Liver (tissue), 9 donors: ENCODE results near the gene LKAAEAR1. TPM values are rescaled to one million over a fixed set of nuclear protein-coding genes. Genes with fewer than 3 reads are reported as not detected.
A peak's percentile ranks its signal among the peaks of the same experiment; 100 is the strongest.

Experiments
- DNase-seq: peaks from one replicate; pipeline ENCODE4 v3.0.0-alpha.2; 2017; ENCODE audit warnings: low spot score
- H3K27ac ChIP-seq, 2 donors: one replicate each; pipeline ENCODE4 v1.7.0; 2013; ENCODE audit warnings: inconsistent platforms in 2 of 2, low read length in 2 of 2, control low read depth in 1 of 2, low read depth in 1 of 2, mild to moderate bottlenecking in 1 of 2
- H3K27me3 ChIP-seq, 4 donors: one replicate each; pipeline versions ENCODE4 v1.6.1 to v1.7.0; 2013; ENCODE audit warnings: low read length in 3 of 4, inconsistent platforms in 1 of 4, mild to moderate bottlenecking in 1 of 4, moderate library complexity in 1 of 4; ENCODE audit not compliant: control insufficient read depth in 4 of 4, insufficient read depth in 4 of 4
- H3K36me3 ChIP-seq, 4 donors: one replicate each; pipeline versions ENCODE4 v1.6.1 to v1.7.0; 2013; ENCODE audit warnings: low read length in 3 of 4, mild to moderate bottlenecking in 3 of 4, low read depth in 1 of 4, moderate library complexity in 1 of 4; ENCODE audit not compliant: control insufficient read depth in 4 of 4, insufficient read depth in 3 of 4
- H3K4me1 ChIP-seq, 4 donors: one replicate each; pipeline versions ENCODE4 v1.6.1 to v1.7.0; 2013; ENCODE audit warnings: low read length in 3 of 4, mild to moderate bottlenecking in 3 of 4, moderate library complexity in 1 of 4; ENCODE audit not compliant: control insufficient read depth in 4 of 4, insufficient read depth in 4 of 4
- H3K4me3 ChIP-seq, 3 donors: one replicate each; pipeline versions ENCODE4 v1.6.1 to v1.7.0; 2013; ENCODE audit warnings: low read length in 3 of 3, control low read depth in 1 of 3, low read depth in 1 of 3, mild to moderate bottlenecking in 1 of 3
- H3K9ac ChIP-seq, 2 donors: one replicate each; pipeline ENCODE4 v1.7.0; 2013; ENCODE audit warnings: low read length in 2 of 2, mild to moderate bottlenecking in 2 of 2, moderate library complexity in 2 of 2, control low read depth in 1 of 2, low read depth in 1 of 2
- H3K9me3 ChIP-seq, 4 donors: one replicate each; pipeline versions ENCODE4 v1.6.1 to v1.7.0; 2013; ENCODE audit warnings: low read length in 3 of 4; ENCODE audit not compliant: control insufficient read depth in 4 of 4
- EGR1 ChIP-seq, 2 donors: IDR thresholded peaks; 2 replicates each; pipeline ENCODE4 v1.6.1; 2016 to 2018; ENCODE audit warnings: antibody characterized with exemption in 2 of 2, low read depth in 2 of 2
- FOXA1 ChIP-seq: IDR thresholded peaks from 2 replicates; pipeline ENCODE4 v1.6.1; 2016; ENCODE audit warnings: antibody characterized with exemption
- FOXA2 ChIP-seq: IDR thresholded peaks from 2 replicates; pipeline ENCODE4 v1.6.1; 2016; ENCODE audit warnings: antibody characterized with exemption
- GABPA ChIP-seq, 2 donors: IDR thresholded peaks in 1 of 2; conservative IDR thresholded peaks in 1 of 2; 2 replicates each; pipeline ENCODE4 v1.6.1; 2016; ENCODE audit warnings: antibody characterized with exemption in 2 of 2, mild to moderate bottlenecking in 1 of 2, moderate library complexity in 1 of 2
- HNF4A ChIP-seq, 2 donors: conservative IDR thresholded peaks; 2 replicates each; pipeline ENCODE4 v1.6.1; 2016; ENCODE audit warnings: antibody characterized with exemption in 2 of 2, mild to moderate bottlenecking in 2 of 2
- JUND ChIP-seq, 2 donors: IDR thresholded peaks; 2 replicates each; pipeline ENCODE4 v1.6.1; 2016; ENCODE audit warnings: antibody characterized with exemption in 2 of 2
- RAD21 ChIP-seq, 2 donors: IDR thresholded peaks; 2 replicates each; pipeline ENCODE4 v1.6.1; 2016; ENCODE audit warnings: antibody characterized with exemption in 2 of 2, mild to moderate bottlenecking in 2 of 2
- RXRA ChIP-seq, 2 donors: IDR thresholded peaks; 2 replicates each; pipeline ENCODE4 v1.6.1; 2017 to 2018; ENCODE audit warnings: antibody characterized with exemption in 2 of 2, mild to moderate bottlenecking in 1 of 2
- SP1 ChIP-seq: IDR thresholded peaks from 2 replicates; pipeline ENCODE4 v1.6.1; 2018; ENCODE audit warnings: antibody characterized with exemption, mild to moderate bottlenecking
- TAF1 ChIP-seq: conservative IDR thresholded peaks from 2 replicates; pipeline ENCODE4 v1.6.1; 2016; ENCODE audit warnings: antibody characterized with exemption, mild to moderate bottlenecking
- YY1 ChIP-seq: IDR thresholded peaks from 2 replicates; pipeline ENCODE4 v1.6.1; 2016; ENCODE audit warnings: antibody characterized with exemption, mild to moderate bottlenecking
- WGBS: extraction: QIAGEN DNeasy Blood & Tissue Kit; methylation state at CpG from one replicate; pipeline ENCODE4 v1.1.7; 2013; 5-methylcytosine and 5-hydroxymethylcytosine counted together
- polyA plus RNA-seq, 2 donors: library from polyadenylated mRNA; stranded (reverse) in 1 of 2; unstranded in 1 of 2; fragments of 200-250 nt in 1 of 2; fragments of >200 nt in 1 of 2; fragmentation: Nextera tagmentation in 1 of 2; extraction: Ambion mirVana in 1 of 2; gene quantifications; one replicate each; pipeline versions ENCODE4 v1.2.1 to v1.2.3, GENCODE V29; 2013 to 2015
- total RNA-seq, 2 donors: library from RNA; depleted of rRNA; stranded (reverse); fragments of >200 nt; gene quantifications; one replicate each; pipeline ENCODE4 v1.2.3, GENCODE V29; 2014
- TF ChIP-seq, protein P1 (sequence below): IDR thresholded peaks from 2 replicates; pipeline ENCODE4 v1.6.1; 2016; ENCODE audit warnings: antibody characterized with exemption, mild to moderate bottlenecking
- TF ChIP-seq, protein P2 (sequence below): IDR thresholded peaks from 2 replicates; pipeline ENCODE4 v1.6.1; 2016; ENCODE audit warnings: antibody characterized with exemption
- TF ChIP-seq, protein P3 (sequence below): IDR thresholded peaks from 2 replicates; pipeline ENCODE4 v1.6.1; 2016; ENCODE audit warnings: antibody characterized with exemption
- TF ChIP-seq, protein P4 (sequence below): IDR thresholded peaks from 2 replicates; pipeline ENCODE4 v1.6.1; 2016; ENCODE audit warnings: antibody characterized with exemption
- TF ChIP-seq, protein P5 (sequence below): fragments of 150-350 bp; IDR thresholded peaks from 2 replicates; pipeline ENCODE4 v1.5.1; 2017; ENCODE audit warnings: improper control_type of control experiment, low read depth, low read length; ENCODE audit not compliant: missing input control
- donor health status: healthy.
- donor health status: healthy.
- donor health status: healthy.
- donor health status: healthy.
- donor health status: healthy.

The LKAAEAR1 gene
- total and polyA plus RNA-seq, 4 donors, result 0.08 TPM; not detected in 3

DNA sequence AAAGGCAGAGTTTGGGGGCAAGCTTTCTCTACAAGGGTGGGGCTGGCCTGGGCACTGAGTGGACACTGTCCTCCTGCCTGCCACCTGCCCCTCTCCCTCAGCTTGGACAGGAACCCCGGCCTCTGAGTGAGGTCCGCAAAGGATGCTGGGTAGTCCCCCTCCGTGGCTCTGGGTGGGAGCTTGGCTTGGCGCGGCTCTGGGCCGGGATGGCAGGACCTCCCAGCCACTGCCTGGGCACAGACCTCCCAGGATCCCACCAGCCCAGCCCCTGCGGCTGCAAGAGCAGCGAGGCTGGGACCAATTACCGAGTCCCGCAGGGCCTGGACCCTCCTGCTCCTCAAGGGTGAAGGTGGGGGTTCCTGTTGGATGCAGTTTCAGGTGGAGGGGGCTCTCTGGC lies 31.9 kb downstream of the LKAAEAR1 start:
- H3K27ac ChIP-seq, result peak overlapping the region; percentile 9 to 54
- no peaks in the 10 kb centered on the region for H3K9me3 ChIP-seq
- TF ChIP-seq, protein P1, sequence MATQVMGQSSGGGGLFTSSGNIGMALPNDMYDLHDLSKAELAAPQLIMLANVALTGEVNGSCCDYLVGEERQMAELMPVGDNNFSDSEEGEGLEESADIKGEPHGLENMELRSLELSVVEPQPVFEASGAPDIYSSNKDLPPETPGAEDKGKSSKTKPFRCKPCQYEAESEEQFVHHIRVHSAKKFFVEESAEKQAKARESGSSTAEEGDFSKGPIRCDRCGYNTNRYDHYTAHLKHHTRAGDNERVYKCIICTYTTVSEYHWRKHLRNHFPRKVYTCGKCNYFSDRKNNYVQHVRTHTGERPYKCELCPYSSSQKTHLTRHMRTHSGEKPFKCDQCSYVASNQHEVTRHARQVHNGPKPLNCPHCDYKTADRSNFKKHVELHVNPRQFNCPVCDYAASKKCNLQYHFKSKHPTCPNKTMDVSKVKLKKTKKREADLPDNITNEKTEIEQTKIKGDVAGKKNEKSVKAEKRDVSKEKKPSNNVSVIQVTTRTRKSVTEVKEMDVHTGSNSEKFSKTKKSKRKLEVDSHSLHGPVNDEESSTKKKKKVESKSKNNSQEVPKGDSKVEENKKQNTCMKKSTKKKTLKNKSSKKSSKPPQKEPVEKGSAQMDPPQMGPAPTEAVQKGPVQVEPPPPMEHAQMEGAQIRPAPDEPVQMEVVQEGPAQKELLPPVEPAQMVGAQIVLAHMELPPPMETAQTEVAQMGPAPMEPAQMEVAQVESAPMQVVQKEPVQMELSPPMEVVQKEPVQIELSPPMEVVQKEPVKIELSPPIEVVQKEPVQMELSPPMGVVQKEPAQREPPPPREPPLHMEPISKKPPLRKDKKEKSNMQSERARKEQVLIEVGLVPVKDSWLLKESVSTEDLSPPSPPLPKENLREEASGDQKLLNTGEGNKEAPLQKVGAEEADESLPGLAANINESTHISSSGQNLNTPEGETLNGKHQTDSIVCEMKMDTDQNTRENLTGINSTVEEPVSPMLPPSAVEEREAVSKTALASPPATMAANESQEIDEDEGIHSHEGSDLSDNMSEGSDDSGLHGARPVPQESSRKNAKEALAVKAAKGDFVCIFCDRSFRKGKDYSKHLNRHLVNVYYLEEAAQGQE, result no peak
- TF ChIP-seq, protein P2, sequence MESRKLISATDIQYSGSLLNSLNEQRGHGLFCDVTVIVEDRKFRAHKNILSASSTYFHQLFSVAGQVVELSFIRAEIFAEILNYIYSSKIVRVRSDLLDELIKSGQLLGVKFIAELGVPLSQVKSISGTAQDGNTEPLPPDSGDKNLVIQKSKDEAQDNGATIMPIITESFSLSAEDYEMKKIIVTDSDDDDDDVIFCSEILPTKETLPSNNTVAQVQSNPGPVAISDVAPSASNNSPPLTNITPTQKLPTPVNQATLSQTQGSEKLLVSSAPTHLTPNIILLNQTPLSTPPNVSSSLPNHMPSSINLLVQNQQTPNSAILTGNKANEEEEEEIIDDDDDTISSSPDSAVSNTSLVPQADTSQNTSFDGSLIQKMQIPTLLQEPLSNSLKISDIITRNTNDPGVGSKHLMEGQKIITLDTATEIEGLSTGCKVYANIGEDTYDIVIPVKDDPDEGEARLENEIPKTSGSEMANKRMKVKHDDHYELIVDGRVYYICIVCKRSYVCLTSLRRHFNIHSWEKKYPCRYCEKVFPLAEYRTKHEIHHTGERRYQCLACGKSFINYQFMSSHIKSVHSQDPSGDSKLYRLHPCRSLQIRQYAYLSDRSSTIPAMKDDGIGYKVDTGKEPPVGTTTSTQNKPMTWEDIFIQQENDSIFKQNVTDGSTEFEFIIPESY, result no peak
- TF ChIP-seq RAD21 (IDR thresholded peaks at IDR 0.05), result no peak
- TF ChIP-seq, protein P3, sequence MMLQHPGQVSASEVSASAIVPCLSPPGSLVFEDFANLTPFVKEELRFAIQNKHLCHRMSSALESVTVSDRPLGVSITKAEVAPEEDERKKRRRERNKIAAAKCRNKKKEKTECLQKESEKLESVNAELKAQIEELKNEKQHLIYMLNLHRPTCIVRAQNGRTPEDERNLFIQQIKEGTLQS, result no peak
- no peak for TF ChIP-seq RXRA (IDR thresholded peaks at IDR 0.05)
- no peak for TF ChIP-seq YY1
- TF ChIP-seq FOXA1, result no peak
- whole genome bisulfite sequencing, result 86% methylated on average over 10 of the region's 10 CpGs
- H3K4me3 ChIP-seq, result no peak overlapping the region
- no peaks in the 10 kb centered on the region for H3K36me3 ChIP-seq
- DNase-seq, result no peak
- H3K4me1 ChIP-seq, result peaks cover 0 to 14% (median 2%) of the 10 kb centered on the region in 4 donors
- no peak overlapping the region for H3K9ac ChIP-seq
- H3K27me3 ChIP-seq, result peaks cover 0 to 11% (median 1%) of the 10 kb centered on the region in 4 donors

DNA sequence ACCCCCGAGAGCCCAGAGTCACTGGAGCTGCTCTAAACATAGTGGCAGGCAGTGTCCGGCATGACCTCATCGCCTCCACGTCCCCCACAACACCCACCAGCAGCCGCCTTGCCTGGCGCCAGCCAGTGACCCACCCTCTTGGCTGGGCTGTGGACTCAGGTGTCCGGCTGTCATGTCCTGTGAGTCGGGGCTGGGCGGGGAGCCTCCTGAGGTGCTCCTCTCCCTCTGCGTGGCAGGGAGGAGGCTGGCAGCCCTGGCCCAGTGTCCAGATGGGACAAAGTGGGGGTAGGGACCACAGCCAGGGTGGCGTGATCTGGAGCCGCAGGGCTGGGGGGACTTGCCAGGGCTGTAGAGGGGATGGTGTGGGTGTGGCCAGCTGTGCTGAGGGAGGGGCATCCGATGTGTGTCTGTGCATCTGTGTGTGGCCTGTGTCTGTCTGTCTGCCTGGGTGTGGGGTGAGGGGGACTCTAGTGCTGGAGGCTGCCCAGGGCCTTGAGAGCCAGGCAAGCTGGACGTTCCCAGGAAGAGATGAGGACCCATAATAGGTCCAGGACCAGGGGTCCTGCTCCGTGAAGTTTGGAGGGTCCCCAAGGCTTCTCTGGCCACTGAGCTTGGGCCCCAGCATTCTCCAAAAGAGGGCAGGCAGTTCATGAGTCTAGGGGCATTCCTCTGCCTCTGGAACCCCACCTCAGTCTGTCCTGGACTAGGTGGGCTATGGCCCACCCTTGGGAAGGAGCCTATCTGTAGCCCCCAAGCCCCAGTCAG lies 32.5 kb downstream of the LKAAEAR1 start:
- Histone ChIP-seq H3K27ac (peak overlapping the region; percentile 38 to 54), H3K4me1 (peaks cover 0 to 11% (median 2%) of the 10 kb centered on the region in 4 donors), H3K36me3 (no peaks in the 10 kb centered on the region), H3K4me3 (no peak overlapping the region), H3K9me3 (no peaks in the 10 kb centered on the region), H3K9ac (no peak overlapping the region), H3K27me3 (peaks cover 0 to 11% (median 3%) of the 10 kb centered on the region in 4 donors)
- WGBS, result 62% methylated on average over 15 of the region's 15 CpGs
- DNase-seq, result no peak
- TF ChIP-seq HNF4A (conservative IDR thresholded peaks at IDR 0.05) (no peak), RXRA (IDR thresholded peaks at IDR 0.05) (no peak), RAD21 (IDR thresholded peaks at IDR 0.05) (no peak), FOXA2 (no peak), YY1 (no peak), TAF1 (no peak), SP1 (no peak), FOXA1 (no peak), GABPA (IDR thresholded peaks at IDR 0.05 in 1 of 2, conservative IDR thresholded peaks at IDR 0.05 in 1 of 2) (no peak), EGR1 (IDR thresholded peaks at IDR 0.05; ENCODE audit: low read depth in 2 of 2) (no peak), JUND (IDR thresholded peaks at IDR 0.05) (no peak)
- TF ChIP-seq, protein P4, sequence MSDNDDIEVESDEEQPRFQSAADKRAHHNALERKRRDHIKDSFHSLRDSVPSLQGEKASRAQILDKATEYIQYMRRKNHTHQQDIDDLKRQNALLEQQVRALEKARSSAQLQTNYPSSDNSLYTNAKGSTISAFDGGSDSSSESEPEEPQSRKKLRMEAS, result no peak
- TF ChIP-seq, protein P3, result no peak
- TF ChIP-seq, protein P5, sequence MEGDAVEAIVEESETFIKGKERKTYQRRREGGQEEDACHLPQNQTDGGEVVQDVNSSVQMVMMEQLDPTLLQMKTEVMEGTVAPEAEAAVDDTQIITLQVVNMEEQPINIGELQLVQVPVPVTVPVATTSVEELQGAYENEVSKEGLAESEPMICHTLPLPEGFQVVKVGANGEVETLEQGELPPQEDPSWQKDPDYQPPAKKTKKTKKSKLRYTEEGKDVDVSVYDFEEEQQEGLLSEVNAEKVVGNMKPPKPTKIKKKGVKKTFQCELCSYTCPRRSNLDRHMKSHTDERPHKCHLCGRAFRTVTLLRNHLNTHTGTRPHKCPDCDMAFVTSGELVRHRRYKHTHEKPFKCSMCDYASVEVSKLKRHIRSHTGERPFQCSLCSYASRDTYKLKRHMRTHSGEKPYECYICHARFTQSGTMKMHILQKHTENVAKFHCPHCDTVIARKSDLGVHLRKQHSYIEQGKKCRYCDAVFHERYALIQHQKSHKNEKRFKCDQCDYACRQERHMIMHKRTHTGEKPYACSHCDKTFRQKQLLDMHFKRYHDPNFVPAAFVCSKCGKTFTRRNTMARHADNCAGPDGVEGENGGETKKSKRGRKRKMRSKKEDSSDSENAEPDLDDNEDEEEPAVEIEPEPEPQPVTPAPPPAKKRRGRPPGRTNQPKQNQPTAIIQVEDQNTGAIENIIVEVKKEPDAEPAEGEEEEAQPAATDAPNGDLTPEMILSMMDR, result no peak
- TF ChIP-seq, protein P2, result no peak
